Measurements from ENCODE around the gene GAS7. TPM values are rescaled to one million over a fixed set of nuclear protein-coding genes. Genes with fewer than 3 reads are reported as not detected.
A peak's percentile ranks its signal among the peaks of the same experiment; 100 is the strongest.

The GAS7 gene
- total and polyA plus RNA-seq, 7 donors = 1.4 to 16.9 (median 7.0) TPM

DNA sequence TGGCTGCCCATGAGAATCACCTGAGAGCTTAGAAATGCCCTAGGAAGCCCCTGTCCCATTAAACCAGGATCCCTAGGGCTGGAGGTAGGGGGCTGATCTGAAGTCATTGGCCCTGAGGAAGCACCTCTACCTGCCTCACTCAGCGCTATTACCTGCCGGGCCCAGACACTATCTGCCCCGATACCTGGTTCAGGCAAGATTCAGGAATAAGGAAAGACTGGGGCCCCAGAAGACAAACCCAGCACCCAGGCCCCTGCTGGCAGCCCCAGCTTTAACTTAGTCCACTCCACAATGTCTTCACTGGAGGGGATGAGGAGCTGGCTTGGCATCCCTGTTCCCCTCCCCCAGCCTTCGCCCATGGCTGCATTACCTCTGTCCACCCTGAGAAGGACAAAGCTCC, 126.3 kb downstream of the GAS7 start:
- TF ChIP-seq, protein P1, sequence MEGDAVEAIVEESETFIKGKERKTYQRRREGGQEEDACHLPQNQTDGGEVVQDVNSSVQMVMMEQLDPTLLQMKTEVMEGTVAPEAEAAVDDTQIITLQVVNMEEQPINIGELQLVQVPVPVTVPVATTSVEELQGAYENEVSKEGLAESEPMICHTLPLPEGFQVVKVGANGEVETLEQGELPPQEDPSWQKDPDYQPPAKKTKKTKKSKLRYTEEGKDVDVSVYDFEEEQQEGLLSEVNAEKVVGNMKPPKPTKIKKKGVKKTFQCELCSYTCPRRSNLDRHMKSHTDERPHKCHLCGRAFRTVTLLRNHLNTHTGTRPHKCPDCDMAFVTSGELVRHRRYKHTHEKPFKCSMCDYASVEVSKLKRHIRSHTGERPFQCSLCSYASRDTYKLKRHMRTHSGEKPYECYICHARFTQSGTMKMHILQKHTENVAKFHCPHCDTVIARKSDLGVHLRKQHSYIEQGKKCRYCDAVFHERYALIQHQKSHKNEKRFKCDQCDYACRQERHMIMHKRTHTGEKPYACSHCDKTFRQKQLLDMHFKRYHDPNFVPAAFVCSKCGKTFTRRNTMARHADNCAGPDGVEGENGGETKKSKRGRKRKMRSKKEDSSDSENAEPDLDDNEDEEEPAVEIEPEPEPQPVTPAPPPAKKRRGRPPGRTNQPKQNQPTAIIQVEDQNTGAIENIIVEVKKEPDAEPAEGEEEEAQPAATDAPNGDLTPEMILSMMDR (IDR thresholded peaks at IDR 0.05) = no peak
- no peak overlapping the region for H3K4me3 ChIP-seq
- no peaks in the 10 kb centered on the region for H3K27me3 ChIP-seq (ENCODE audit: insufficient read depth in 3 of 3, low read length in 2 of 3)
- DNase-seq (no peak), ATAC-seq (no peak)
- intact Hi-C loops (cut with DNase I) = no loop called here
- H3K4me1 ChIP-seq = no peaks in the 10 kb centered on the region
- no peaks in the 10 kb centered on the region for H3K9me3 ChIP-seq
- H3K27ac ChIP-seq = no peak overlapping the region
- no peaks in the 10 kb centered on the region for H3K36me3 ChIP-seq (ENCODE audit: insufficient read depth in 1 of 2, low read depth in 1 of 2)
- 95 to 100% (median 99%) methylated on average over 4 of the region's 4 CpGs for WGBS, 3 donors

DNA sequence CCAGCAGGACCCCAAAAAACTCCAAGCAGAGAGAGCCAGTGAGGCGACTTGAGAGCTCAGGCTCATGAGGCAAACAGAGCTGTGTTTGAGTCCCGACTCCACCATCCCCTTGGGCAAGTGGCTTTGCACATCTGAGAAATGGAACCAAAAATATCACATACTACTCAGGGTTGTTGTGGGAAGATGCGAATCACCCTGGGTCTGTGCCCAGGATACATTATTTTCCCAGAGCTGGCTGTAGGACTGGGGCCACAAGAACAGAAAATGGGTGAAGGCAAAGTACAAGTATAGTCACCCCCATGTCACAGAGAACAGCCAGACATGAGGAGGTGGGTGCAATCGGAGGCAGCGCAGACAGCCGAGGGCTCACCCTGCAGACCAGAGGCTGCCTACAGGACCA, 127.3 kb downstream of the GAS7 start:
- H3K4me3 ChIP-seq = no peak overlapping the region
- 84 to 95% (median 92%) methylated on average over 6 of the region's 6 CpGs for WGBS, 3 donors
- no peaks in the 10 kb centered on the region for H3K27me3 ChIP-seq (ENCODE audit: insufficient read depth in 3 of 3, low read length in 2 of 3)
- DNase-seq (no peak), ATAC-seq (no peak)
- no peaks in the 10 kb centered on the region for H3K4me1 ChIP-seq
- intact Hi-C loops (cut with DNase I) = no loop called here
- TF ChIP-seq, protein P1 (IDR thresholded peaks at IDR 0.05) = no peak
- H3K27ac ChIP-seq = no peak overlapping the region
- no peaks in the 10 kb centered on the region for H3K9me3 ChIP-seq
- H3K36me3 ChIP-seq (ENCODE audit: insufficient read depth in 1 of 2, low read depth in 1 of 2) = no peaks in the 10 kb centered on the region

DNA sequence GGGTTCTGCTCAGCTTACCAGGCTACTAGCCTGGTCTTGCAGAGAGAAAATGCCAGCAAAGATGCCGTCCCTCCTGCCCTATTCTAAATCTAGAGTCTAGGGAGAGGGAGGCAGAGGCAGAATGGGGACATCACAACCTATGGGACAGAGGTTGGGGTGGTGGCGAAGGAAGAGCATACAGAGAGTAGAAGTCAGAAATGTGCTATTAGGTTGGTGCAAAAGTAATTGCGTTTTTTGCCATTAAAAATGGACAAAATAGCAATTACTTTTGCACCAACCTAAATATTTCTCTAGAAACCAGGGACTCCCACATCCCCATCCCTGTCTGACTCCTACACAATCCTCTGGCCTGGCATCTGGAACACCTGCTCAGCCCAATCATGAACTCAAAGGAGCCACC, 127.7 kb downstream of the GAS7 start:
- WGBS, 3 donors = 80 to 88% (median 82%) methylated on average over 3 of the region's 3 CpGs
- intact Hi-C loops (cut with DNase I) = no loop called here
- DNase-seq = no peak

DNA sequence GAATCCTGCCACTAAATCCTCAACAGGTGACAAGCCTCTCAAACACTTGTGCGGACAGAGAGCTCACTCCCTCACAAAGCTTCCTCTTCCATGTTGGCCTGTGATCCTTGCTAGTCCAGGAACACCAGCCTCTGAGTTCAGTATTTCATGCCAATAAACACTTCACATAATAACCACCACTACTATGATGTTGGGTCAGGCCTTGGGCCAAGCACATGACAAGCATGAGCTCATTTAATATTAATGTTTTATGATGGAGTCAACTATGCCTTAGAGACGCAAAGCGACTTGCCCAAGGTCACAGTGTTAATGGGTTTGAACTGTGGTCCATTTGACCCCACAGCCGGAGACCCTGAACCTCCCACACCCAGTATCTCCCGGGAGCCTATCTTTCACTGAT, 129.1 kb downstream of the GAS7 start:
- Histone ChIP-seq H3K9me3 (peaks cover 10% of the 10 kb centered on the region), H3K27ac (no peak overlapping the region), H3K36me3 (ENCODE audit: insufficient read depth in 1 of 2, low read depth in 1 of 2) (no peaks in the 10 kb centered on the region), H3K27me3 (ENCODE audit: insufficient read depth in 3 of 3, low read length in 2 of 3) (no peaks in the 10 kb centered on the region), H3K4me1 (no peaks in the 10 kb centered on the region), H3K4me3 (no peak overlapping the region)
- intact Hi-C loops (cut with DNase I) = no loop called here
- ATAC-seq (peak in 3 of 4 donors; percentile 21 to 32 (median 28)), DNase-seq (peak; percentile 51 to 74)
- WGBS, 3 donors = 34 to 47% (median 47%) methylated on average over 5 of the region's 5 CpGs
- TF ChIP-seq, protein P1 (IDR thresholded peaks at IDR 0.05) = no peak

More for the DNA sequence above, 127.7 kb downstream of the GAS7 start:
- Histone ChIP-seq H3K9me3 (peaks cover 3% of the 10 kb centered on the region), H3K27ac (no peak overlapping the region), H3K36me3 (ENCODE audit: insufficient read depth in 1 of 2, low read depth in 1 of 2) (no peaks in the 10 kb centered on the region), H3K4me1 (no peaks in the 10 kb centered on the region), H3K27me3 (ENCODE audit: insufficient read depth in 3 of 3, low read length in 2 of 3) (no peaks in the 10 kb centered on the region), H3K4me3 (no peak overlapping the region)
- no peak for ATAC-seq
- TF ChIP-seq, protein P1 (IDR thresholded peaks at IDR 0.05) = no peak

DNA sequence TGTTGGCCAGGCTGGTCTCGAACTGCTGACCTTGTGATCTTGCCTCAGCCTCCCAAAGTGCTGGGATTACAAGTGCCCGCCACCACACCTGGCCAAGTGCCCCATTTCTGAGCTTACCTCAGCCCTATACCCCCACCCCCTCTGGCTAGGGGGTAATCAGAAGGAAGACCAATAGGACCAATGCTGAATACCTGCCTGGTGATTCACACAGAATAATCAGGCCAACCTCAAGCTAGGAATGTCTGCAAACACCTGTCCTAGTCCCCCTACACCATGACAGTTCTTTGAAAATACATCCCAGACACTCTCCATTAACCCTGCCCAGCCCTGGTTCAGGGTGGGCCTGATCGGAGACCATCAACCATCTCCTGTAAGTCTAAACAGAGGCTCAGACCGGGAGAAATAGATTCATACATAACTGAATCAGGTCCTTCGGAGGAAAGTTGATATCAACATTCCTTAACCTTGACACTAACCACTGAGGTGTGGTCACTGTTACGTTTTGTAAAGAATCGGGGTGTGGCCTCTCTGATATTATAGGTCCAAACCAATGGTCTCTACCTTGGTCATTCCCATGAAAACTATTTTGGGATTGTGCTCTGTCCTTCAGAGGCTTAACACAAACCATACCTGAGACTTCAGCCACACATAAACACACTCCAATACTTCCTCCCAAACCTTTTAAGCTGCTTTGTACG, 130.8 kb downstream of the GAS7 start:
- intact Hi-C loops (cut with DNase I) = no loop called here

More for the DNA sequence above, 130.8 kb downstream of the GAS7 start:
- no peak for DNase-seq
- peaks cover 10% of the 10 kb centered on the region for H3K9me3 ChIP-seq
- H3K27ac ChIP-seq = no peak overlapping the region
- ATAC-seq = no peak
- H3K36me3 ChIP-seq (ENCODE audit: insufficient read depth in 1 of 2, low read depth in 1 of 2) = no peaks in the 10 kb centered on the region
- no peaks in the 10 kb centered on the region for H3K4me1 ChIP-seq
- no peak overlapping the region for H3K4me3 ChIP-seq
- 89 to 92% (median 89%) methylated on average over 8 of the region's 8 CpGs for WGBS, 3 donors
- TF ChIP-seq, protein P1 (IDR thresholded peaks at IDR 0.05) = no peak
- no peaks in the 10 kb centered on the region for H3K27me3 ChIP-seq (ENCODE audit: insufficient read depth in 3 of 3, low read length in 2 of 3)

Measured in psoas muscle (tissue), 8 donors.